SK-N-SH treated with all-trans-retinoic acid at 6 μM for 48 hours (cell line): ENCODE data around the gene CCDC88C.

Experiments used
- BACH2 ChIP-seq: fragments of 250-450 bp; sonication (Bioruptor Pico); IDR thresholded peaks from 2 replicates; pipeline ENCODE4 v1.9.0; 2021; ENCODE audit warnings: mild to moderate bottlenecking, borderline replicate concordance
- CREB5 ChIP-seq: fragments of 250-450 bp; sonication (Bioruptor Pico); IDR thresholded peaks from 2 replicates; pipeline ENCODE4 v1.5.1; 2020; ENCODE audit warnings: low read depth, mild to moderate bottlenecking, moderate library complexity
- CSDC2 ChIP-seq: fragments of 250-450 bp; sonication (Bioruptor Pico); IDR thresholded peaks from 2 replicates; pipeline ENCODE4 v1.5.0; 2020; ENCODE audit warnings: mild to moderate bottlenecking, moderate library complexity
- ISL1 ChIP-seq: fragments of 250-450 bp; sonication (Bioruptor Pico); IDR thresholded peaks from 2 replicates; pipeline ENCODE4 v2.1.2; 2022; ENCODE audit warnings: mild to moderate bottlenecking, moderate library complexity
- PATZ1 ChIP-seq: fragments of 250-450 bp; sonication (Bioruptor Pico); IDR thresholded peaks from 2 replicates; pipeline ENCODE4 v1.8.0; 2020; ENCODE audit warnings: mild to moderate bottlenecking, moderate library complexity, borderline replicate concordance
- ZC3H10 ChIP-seq: fragments of 250-450 bp; sonication (Bioruptor Pico); IDR thresholded peaks from 2 replicates; pipeline ENCODE4 v1.5.1; 2021; ENCODE audit warnings: mild to moderate bottlenecking, moderate library complexity
- ZFP30 ChIP-seq: fragments of 450-650 bp; formaldehyde crosslinking; IDR thresholded peaks from 2 replicates; pipeline ENCODE4 v1.5.0; 2022; ENCODE audit warnings: mild to moderate bottlenecking, moderate library complexity

- no peak for TF ChIP-seq CSDC2
- no peak for TF ChIP-seq ISL1 (CRISPR knock-in tag)
- TF ChIP-seq ZFP30 (CRISPR knock-in tag) = no peak
- no peak for TF ChIP-seq ZC3H10 (CRISPR knock-in tag)
- no peak for TF ChIP-seq PATZ1 (CRISPR knock-in tag)
- TF ChIP-seq BACH2 (CRISPR knock-in tag) = no peak
- TF ChIP-seq CREB5 = no peak
Observed at GRCh38 chr14:91352728-91353692, 64.6 kb downstream of the CCDC88C start.
